NCI-H82 (cell line): ENCODE results near the gene ATP5MG.
"Not testable (repeated sequence)": the region's sequence is repeated elsewhere in the genome, so short reads cannot be mapped to it uniquely, and the experiment has no call there.

Experiments used
- DNase-seq: peaks from one replicate; lab custom pipeline; 2025; lab: John Stamatoyannopoulos, UW

ATP5MG gene, protein sequence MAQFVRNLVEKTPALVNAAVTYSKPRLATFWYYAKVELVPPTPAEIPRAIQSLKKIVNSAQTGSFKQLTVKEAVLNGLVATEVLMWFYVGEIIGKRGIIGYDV

DNA sequence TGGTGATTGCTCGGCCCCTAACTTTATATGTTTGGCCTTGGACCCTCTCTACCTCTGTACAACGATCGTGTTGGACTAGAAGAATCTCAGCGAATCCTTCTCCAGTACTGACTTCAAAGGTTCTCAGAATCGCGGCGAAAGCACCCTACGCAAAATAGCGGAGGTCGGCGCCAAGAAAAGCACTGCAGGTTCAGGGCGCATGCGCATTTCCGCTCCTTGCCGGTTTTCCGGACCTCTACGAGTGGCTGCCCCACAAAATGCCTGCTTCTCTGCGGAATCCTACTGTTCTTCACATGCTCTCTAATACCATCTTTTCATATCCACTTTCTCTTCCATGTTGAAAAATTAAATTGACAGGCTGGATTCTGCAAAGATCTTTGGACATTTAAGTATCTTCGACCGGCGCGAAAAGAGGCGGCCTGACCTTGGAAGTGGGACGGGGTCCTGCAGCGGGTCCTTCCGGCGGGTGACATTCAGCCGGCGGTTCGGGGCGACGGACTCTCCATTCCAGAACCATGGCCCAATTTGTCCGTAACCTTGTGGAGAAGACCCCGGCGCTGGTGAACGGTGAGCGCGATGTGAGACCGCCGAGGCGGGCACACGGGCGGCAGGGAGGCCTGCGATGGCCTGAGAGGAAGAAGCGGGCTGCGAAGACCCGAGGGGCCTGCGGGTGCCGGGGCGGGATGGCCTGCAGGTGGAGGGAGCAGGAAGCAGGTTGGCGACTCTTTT lies at the start of gene ATP5MG:
TSS of gene ATP5MG (plus strand) at position 456 of the 729 bp plus-strand sequence. CDS start at position 516, 60 bp downstream.
- DNase-seq, result peak; percentile 95

DNA sequence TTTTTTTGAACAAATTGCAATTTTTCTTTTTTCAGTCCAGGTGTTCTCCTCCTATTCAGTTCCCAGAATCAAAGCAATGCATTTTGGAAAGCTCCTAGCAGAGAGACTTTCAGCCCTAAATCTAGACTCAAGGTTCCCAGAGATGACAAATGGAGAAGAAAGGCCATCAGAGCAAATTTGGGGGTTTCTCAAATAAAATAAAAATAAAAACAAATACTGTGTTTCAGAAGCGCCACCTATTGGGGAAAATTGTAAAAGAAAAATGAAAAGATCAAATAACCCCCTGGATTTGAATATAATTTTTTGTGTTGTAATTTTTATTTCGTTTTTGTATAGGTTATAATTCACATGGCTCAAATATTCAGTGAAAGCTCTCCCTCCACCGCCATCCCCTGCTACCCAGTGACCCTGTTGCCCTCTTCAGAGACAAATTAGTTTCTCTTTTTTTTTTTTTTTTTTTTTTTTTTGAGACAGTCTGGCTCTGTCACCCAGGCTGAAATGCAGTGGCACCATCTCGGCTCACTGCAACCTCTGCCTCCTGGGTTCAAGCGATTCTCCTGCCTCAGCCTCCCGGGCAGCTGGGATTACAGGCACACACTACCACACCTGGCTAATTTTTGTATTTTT lies 48.2 kb upstream of the ATP5MG start:
- DNase-seq, result peak; percentile 5

DNA sequence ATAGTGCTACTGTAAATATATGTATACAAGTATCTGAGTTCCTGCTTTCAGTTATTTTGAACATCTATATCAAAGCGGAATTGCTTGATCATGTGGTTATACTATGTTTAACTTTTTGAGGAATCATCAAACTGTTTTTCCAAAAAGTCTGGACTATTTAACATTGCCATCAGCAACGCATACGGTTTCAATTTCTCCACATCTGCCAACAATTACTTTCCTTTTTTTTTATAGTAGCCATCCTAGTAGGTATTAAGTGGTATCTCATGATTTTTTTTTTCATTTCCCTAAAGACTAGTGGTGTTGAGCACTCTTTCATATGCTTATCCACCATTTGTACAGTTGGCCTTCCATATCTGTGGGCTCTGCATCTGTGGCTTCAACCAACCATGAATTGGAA lies 43.3 kb upstream of the ATP5MG start:
- DNase-seq, result no peak

DNA sequence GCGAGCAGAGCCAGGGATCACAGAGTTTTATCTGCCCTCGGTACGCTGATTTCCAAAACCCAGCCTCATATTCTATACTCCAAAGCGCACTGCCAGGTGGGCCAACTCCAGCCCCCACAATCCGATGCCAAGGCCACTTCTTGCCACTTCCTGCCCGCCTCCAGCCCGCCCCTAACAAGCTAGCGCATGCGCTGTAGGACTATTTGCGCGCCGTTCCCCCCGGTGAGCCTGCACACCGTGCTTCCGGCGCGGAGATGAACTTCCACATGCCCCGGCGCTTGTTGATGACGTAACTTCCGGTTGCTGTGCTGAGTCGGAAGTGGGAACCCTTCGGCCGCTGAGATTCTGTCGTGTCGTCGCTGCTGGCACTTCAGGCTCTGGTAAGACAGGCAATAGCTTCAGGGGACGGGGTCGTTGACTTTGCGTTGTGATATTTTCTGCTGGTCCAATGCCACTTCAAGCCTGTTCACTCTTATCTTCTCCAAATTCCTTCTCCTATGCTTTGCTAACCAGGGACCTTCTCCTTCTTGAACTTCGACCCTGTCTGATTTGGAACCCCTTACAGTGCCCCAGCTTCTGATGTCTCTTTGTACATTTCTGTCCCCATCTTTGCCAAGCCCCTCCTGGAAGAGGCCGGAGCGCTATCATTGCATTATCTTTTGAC lies 42.0 kb upstream of the ATP5MG start, which contains the start of gene UBE4A:
TSS of gene UBE4A (plus strand) at position 306 of the 664 bp plus-strand sequence. CDS start 5,481 bp downstream, outside the sequence.
- peak; percentile 95 for DNase-seq

DNA sequence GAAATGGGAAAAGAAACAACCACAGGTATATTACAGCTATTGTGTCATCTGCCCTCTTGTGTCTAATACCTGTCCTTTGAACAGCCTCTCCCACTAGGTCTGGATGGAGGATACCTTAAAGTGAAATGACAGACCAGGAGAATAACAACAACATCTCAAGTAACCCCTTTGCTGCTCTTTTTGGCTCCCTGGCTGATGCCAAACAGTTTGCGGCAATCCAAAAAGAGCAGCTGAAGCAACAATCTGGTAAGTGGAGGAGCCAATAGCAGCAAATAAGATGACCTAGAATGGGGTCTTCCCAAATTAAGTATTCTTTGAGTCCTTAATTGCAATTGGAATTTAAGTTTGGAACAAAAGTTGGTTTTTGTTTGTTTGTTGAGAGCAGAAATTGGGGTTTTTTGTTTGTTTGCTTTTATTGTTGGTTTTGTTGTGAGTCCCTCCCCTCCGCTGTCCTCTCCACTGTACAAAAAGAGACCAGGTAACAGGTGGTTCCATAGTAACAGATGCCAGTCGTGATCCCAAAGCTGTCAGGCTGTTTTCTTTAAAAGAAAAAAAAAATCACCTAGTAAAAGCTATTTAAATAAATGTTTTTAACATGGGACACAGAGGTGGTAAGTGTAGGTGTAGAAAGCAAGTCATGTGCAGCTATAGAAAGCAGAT lies 36.3 kb upstream of the ATP5MG start:
- no peak for DNase-seq

DNA sequence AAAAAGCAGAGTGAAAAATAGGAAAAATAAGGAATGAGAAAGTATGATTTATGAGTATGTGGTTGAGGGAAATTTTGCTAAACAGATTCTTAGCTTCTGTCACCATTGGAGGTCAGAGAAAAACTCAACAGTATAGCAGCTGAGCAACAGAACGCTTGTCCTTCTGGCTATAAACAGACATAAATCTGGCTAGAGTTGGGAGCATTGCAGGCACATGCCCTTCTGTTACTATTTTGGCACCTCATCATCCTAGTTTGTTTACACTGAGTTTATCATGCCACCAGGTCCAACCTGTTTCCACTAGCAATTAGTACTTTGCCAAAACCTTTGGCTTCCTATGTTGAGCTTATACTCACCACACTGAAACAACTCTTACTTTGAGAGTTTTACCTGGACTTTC lies 35.1 kb upstream of the ATP5MG start:
- no peak for DNase-seq

DNA sequence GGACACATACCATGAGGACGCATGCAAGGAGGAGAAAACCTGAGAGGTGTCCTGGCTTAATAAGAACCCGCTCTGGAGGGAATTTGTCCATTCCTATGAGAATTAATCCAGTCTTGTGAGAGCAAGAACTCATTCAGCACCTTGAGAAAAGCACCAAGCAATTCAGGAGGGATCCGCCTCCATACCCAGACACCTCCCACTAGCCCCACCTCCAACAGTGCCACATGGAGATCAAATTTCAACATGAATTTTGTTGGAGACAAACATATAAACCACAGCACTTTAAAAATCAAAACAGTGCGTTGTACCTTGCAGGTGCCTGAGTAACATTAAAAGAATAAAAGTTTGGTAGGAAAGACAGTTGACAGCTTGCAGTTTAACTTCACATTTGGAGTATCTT lies 30.6 kb upstream of the ATP5MG start:
- DNase-seq, result no peak

DNA sequence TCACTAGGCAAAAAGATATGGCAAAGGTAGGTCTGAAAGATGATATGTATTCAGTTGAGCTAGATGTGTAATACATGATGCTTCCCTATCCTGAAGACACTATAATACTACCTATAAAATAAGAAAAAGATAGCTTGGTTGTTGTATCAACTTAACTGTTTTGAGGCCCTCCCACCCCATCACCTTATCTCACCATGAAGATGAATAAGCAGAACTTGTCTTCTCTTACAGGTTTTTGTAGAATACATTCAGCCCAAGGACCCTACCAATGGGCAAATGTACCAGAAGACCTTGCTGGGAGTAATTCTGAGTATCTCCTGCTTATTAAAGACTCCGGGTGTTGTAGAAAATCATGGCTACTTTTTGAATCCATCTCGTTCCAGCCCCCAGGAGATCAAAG lies 28.1 kb upstream of the ATP5MG start:
- no peak for DNase-seq

DNA sequence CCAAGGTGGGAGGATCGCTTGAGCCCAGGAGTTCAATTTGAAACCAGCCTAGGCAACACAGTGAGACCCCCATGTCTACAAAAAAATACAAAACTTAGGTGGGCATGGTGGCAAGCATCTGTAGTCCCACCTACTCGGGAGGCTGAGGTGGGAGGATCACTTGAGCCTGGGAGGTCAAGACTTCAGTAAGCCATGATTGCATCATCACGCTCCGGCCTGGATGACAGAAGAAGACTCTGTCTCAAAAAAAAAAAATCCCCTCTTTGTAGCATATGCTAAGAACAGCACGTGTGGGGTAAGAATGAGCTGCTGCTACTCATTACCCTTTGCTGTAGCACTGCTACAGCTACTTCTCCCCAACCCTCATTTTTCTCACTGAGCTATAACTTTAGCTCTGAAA lies 27.5 kb upstream of the ATP5MG start:
- no peak for DNase-seq

DNA sequence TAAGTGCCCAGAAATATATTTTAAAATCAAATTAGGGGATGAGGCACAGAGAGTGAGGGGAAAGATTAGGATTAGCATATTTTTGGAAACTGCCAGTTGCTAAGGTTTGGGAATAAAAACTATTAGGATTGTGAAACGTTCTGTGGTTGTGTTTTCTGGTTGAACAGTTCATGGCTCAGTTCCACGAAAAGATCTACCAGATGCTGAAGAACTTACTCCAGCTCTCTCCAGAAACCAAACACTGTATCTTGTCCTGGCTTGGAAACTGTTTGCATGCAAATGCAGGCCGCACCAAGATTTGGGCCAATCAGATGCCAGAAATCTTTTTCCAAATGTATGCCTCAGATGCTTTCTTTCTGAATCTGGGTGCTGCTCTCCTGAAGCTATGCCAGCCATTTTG lies 26.7 kb upstream of the ATP5MG start:
- no peak for DNase-seq

DNA sequence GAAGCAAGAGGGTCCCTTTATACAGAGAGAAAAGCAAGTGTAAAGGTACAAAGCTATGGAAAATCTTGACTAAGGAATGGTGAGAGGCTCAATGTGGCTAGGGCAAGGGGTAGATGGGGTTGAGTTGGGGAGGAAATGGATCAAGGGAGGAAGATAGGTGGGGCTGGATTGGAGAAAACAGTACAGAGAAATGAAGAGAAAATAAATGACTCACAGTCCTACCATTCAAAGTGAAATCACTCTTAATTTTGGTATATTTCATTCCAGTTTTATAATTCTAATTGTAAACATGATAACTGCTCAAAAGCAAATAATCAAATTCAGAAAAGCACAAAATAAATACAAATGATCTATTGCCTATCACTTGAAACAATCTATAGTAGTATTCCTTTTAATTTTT lies 25.4 kb upstream of the ATP5MG start:
- no peak for DNase-seq

DNA sequence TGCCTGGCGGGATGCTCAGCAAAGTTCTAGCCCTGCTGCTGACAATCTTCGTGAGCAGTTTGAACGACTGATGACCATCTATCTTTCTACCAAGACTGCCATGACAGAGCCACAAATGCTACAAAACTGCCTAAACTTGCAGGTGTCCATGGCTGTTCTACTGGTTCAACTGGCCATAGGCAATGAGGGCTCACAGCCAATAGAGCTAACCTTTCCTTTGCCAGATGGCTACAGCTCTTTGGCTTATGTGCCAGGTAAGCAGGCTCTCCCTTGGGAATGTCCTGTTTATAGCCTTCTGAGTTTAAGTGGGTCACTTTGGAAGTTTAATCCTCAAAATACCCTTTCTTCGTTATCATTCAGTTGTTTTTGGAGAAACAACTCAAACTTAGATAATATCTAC lies 21.9 kb upstream of the ATP5MG start:
- peak; percentile 59 for DNase-seq

DNA sequence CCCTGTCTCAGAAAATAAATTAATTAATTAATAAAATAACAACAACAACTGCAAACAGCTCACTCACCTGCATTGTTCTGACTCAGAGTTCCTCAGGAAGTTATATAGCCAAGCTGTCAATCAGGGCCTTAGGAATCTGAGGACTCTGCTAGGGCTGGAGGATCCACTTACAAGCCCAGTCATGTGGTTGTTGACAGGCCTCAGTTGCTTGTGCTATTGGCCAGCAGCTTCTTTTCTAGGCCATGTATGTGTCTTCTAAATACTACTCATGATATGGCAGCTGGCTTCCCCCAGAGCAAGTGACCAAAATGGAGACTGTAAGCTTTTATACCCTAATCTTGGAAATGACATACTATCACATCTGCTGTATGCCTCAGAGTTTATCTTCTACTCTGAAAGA lies 20.8 kb upstream of the ATP5MG start:
- DNase-seq, result peak; percentile 4

DNA sequence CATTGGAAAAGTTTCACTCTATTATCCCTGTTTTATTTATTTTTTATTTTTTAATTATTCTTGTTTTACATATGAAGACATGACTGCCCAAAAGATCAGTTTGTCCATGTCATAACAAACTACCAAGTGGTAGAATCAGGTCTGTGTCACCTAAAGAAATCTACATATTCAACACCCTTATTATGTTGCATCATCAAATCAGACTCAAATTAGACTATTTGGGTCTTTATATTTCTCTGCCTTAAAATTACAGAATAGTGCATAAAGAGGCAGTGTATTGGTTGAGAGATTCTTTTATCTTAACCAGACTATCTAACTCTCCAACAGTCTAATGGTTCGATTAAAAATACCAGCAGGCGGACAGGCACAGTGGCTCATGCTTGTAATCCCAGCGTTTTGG lies 18.5 kb upstream of the ATP5MG start:
- DNase-seq, result no peak

DNA sequence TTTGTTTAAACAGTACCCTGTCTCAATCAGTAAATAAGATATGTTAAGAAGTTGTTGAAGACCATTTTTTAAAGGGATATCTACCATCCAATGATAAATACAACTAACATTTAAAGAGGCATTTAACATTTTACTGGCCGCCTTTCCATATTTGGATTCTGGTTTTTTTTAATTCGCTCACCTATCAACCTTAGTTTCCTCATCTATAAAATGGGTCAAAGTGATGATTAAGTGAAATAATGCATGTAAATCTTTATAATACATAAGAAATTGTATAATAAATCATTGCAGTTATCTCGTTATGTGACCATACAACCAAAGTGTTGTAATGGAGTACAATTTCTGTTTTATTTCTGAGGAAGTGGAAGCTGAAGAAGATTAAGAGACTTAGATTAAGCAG lies 17.7 kb upstream of the ATP5MG start:
- DNase-seq, result no peak

DNA sequence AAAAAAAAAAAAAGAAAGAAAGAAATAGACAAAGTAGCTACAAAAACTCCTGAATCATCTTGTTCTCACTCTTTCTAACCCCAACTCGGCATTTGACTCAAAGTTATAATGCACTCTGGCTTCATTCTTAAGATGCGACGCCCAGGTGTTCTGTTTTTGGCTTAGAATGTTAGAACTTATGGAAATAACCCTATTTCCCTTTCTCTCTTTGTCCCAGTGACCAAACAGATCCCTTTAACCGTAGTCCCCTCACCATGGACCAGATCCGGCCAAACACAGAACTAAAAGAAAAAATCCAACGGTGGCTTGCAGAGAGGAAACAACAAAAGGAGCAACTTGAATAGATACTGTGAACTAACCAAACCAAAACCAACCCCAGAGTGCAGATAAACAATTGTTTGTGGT lies 5.3 kb upstream of the ATP5MG start:
- DNase-seq, result no peak

DNA sequence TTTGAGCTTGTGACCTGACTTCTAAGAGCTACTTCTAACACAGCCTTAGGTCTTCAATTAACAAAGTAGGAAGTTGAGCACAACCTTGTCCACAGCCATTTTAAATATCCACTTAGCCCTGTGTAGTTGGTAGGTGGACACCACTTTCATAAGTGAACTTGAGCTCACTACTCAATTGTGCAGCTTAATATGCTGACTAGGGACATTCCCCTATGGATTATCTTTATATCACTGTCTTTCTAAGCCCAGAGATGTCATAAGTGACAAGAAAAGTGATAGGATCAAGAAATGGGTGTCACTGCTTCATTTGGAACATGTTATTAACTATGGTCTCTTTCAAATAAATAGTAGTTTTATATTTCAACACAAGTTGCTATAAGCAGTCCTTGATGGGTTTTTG lies 4.0 kb upstream of the ATP5MG start:
- no peak for DNase-seq

DNA sequence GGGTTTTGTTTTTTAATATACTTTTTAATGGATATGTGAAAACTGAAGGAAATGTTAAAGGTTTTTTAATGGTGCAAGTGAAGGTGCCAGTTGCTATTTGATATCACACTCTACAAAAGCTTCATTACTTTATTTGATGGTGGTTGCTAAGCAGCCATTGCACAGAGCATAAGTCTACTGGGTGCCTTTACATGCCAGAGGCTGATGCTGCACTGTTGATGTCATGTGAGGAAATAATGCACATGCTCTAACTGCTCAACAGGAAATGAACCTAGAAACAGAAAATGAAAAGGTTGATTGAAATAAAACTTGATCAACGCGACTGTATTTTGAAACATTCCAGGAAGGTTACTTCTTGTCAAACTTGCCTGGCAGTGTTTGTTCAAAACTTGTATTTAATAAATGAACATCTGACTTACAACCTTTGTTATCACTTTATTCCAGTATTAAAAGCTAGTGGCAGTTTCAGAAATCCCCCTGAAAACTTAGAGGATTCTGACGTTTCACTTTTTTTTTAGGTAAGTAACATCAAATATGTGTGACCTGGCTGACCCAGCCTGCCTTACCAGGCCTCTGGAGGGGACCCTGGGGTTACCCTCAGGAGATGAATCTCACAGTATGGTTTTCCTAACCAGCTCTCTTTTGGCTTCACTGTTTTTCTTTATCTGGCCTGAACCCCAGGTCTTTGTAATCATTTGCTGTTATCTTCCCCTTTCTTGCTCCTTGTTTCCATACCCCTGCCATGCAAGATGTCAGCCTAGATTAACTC lies 2.4 kb upstream of the ATP5MG start:
- no peak for DNase-seq

DNA sequence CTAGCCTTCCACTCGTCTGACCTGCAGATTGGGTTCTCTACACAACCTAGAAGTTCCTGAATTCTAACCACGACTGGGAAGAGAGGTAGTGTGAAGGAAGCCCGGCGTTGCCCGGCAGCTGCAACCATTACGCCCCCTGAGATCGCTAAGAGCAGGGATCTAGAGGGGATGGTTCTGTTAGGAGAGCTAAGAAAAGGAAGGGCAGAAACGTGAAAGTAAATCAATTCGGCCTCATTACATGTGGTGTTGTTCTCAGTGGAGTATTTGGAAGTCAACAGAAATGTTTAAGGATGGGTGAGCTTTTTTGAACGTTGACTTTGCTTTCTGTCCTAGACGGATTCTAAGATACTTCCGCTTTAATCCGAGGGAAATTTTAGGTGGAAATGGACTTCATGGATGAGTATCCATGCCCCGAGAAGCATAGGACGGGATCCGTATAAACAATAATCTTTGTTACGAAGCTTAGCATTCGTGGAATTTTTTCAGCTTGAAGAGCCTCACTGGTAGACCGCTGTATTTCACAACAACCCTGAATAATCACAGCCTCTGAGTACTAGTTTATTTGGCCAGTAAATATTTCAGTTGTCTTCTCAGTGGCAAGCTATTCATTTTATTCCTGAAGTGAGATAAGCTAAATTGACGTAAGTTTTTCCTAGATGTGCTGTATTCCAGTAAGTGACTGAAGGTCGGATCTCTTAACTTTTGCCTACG lies 629 bp downstream of the ATP5MG start:
- peak; percentile 57 for DNase-seq

DNA sequence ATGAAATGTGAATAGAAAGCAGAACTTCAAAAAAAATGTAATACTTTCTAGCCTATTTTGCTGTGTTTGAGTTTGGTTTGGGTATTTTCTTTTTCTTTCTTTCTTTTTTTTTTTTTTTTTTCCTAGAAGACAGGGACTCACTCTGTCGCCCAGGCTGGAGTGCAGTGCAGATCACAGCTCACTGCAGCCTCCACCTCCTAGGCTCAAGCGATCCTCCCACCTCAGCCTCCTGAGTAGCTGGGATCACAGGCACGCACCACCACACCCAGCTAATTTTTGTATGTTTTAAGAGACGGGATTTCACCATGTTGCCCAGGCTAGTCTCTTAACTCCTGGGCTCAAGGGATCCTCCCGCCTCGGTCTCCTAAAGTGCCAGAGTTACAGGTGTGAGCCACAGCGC lies 1.2 kb downstream of the ATP5MG start:
- not testable (repeated sequence) for DNase-seq

DNA sequence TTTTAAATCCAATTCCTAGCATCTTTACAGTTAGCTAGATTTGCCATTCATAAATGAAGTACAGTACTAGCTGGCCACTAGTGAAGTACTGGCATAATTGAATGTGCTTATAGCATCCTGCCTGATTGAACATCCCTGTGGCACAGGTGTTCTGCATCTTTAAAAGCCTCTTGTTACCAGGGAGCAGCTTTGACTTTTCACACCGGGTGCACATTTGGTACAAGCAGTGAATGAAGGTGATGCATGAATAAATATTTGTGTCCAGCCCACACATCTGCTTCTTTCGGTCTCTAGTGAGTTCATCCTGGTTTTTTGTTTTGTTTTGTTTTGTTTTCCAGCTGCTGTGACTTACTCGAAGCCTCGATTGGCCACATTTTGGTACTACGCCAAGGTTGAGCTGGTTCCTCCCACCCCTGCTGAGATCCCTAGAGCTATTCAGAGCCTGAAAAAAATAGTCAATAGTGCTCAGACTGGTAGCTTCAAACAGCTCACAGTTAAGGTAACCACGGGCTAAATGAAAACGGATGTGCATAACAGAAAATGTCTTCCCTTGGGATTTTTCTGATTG lies 5.3 kb downstream of the ATP5MG start:
- DNase-seq, result no peak
